HCEC 1CT (cell line): ENCODE measurements around the gene ZSWIM7.

Experiments
- DNase-seq: peaks from one replicate; pipeline ENCODE4 v3.0.0-alpha.2; 2017

Gene ZSWIM7

GRCh38 chr17:15928286-15928785 is 71.2 kb downstream of the ZSWIM7 start:
- no peak for DNase-seq
